ENCODE data around the gene AOPEP.

Gene AOPEP

GRCh38 chr9:94850540-94851434 lies 124.3 kb downstream of the AOPEP start:
- Mint-ChIP-seq H3K4me3 (no peak overlapping the region), H3K9me3 (no peaks in the 10 kb centered on the region), H3K27me3 (no peaks in the 10 kb centered on the region), H3K27ac (no peak overlapping the region), H3K4me1 (peaks cover 7% of the 10 kb centered on the region), H3K36me3 (peaks cover 6% of the 10 kb centered on the region)

- Mint-ChIP-seq H3K9me3 (no peaks in the 10 kb centered on the region), H3K4me1 (peaks cover 7% of the 10 kb centered on the region), H3K27ac (no peak overlapping the region), H3K4me3 (no peak overlapping the region), H3K36me3 (peaks cover 6% of the 10 kb centered on the region), H3K27me3 (no peaks in the 10 kb centered on the region)
Observed at GRCh38 chr9:94851467-94851866, 125.0 kb downstream of the AOPEP start.

- peaks cover 7% of the 10 kb centered on the region for H3K4me1 Mint-ChIP-seq
- H3K9me3 Mint-ChIP-seq, result no peaks in the 10 kb centered on the region
- H3K36me3 Mint-ChIP-seq, result peaks cover 6% of the 10 kb centered on the region
- no peak overlapping the region for H3K4me3 Mint-ChIP-seq
- H3K27ac Mint-ChIP-seq, result no peak overlapping the region
- no peaks in the 10 kb centered on the region for H3K27me3 Mint-ChIP-seq
Observed at GRCh38 chr9:94851892-94852291, 125.4 kb downstream of the AOPEP start.

- Mint-ChIP-seq H3K9me3 (no peaks in the 10 kb centered on the region), H3K27ac (peak overlapping the region; percentile 4), H3K4me1 (peaks cover 4% of the 10 kb centered on the region), H3K27me3 (no peaks in the 10 kb centered on the region), H3K36me3 (peaks cover 6% of the 10 kb centered on the region), H3K4me3 (no peak overlapping the region)
Observed at GRCh38 chr9:94852373-94852772, 125.9 kb downstream of the AOPEP start.

GRCh38 chr9:94853887-94854286 lies 127.4 kb downstream of the AOPEP start:
- peaks cover 5% of the 10 kb centered on the region for H3K9me3 Mint-ChIP-seq
- no peak overlapping the region for H3K4me3 Mint-ChIP-seq
- peaks cover 3% of the 10 kb centered on the region for H3K4me1 Mint-ChIP-seq
- H3K27me3 Mint-ChIP-seq, result no peaks in the 10 kb centered on the region
- H3K36me3 Mint-ChIP-seq, result peaks cover 10% of the 10 kb centered on the region
- no peak overlapping the region for H3K27ac Mint-ChIP-seq

- no peak overlapping the region for H3K4me3 Mint-ChIP-seq
- no peak overlapping the region for H3K27ac Mint-ChIP-seq
- H3K4me1 Mint-ChIP-seq, result peaks cover 22% of the 10 kb centered on the region
- no peaks in the 10 kb centered on the region for H3K27me3 Mint-ChIP-seq
- H3K36me3 Mint-ChIP-seq, result peaks cover 5% of the 10 kb centered on the region
- H3K9me3 Mint-ChIP-seq, result peaks cover 5% of the 10 kb centered on the region
Observed at GRCh38 chr9:94855903-94856302, 129.4 kb downstream of the AOPEP start.

GRCh38 chr9:94857791-94858190 lies 131.3 kb downstream of the AOPEP start:
- peaks cover 38% of the 10 kb centered on the region for H3K4me1 Mint-ChIP-seq
- H3K27me3 Mint-ChIP-seq, result no peaks in the 10 kb centered on the region
- H3K36me3 Mint-ChIP-seq, result peaks cover 5% of the 10 kb centered on the region
- no peak overlapping the region for H3K4me3 Mint-ChIP-seq
- peaks cover 5% of the 10 kb centered on the region for H3K9me3 Mint-ChIP-seq
- H3K27ac Mint-ChIP-seq, result no peak overlapping the region

- Mint-ChIP-seq H3K9me3 (peaks cover 5% of the 10 kb centered on the region), H3K4me3 (no peak overlapping the region), H3K27ac (peak overlapping the region; percentile 4), H3K36me3 (peaks cover 5% of the 10 kb centered on the region), H3K4me1 (peaks cover 47% of the 10 kb centered on the region), H3K27me3 (no peaks in the 10 kb centered on the region)
Observed at GRCh38 chr9:94859226-94859625, 132.7 kb downstream of the AOPEP start.

- Mint-ChIP-seq H3K36me3 (peaks cover 5% of the 10 kb centered on the region), H3K4me1 (peaks cover 49% of the 10 kb centered on the region), H3K9me3 (peaks cover 5% of the 10 kb centered on the region), H3K27me3 (no peaks in the 10 kb centered on the region), H3K4me3 (peak overlapping the region; percentile 75), H3K27ac (peak overlapping the region; percentile 71)
Observed at GRCh38 chr9:94859891-94860290, 133.4 kb downstream of the AOPEP start.

GRCh38 chr9:94860678-94861588 lies 134.4 kb downstream of the AOPEP start:
- Mint-ChIP-seq H3K4me3 (peak overlapping the region; percentile 75), H3K27me3 (no peaks in the 10 kb centered on the region), H3K4me1 (peaks cover 49% of the 10 kb centered on the region), H3K27ac (peak overlapping the region; percentile 44), H3K36me3 (peaks cover 5% of the 10 kb centered on the region), H3K9me3 (peaks cover 5% of the 10 kb centered on the region)

- Mint-ChIP-seq H3K27me3 (no peaks in the 10 kb centered on the region), H3K4me3 (peak overlapping the region; percentile 75), H3K27ac (peak overlapping the region; percentile 44), H3K36me3 (peaks cover 5% of the 10 kb centered on the region), H3K4me1 (peaks cover 49% of the 10 kb centered on the region), H3K9me3 (peaks cover 5% of the 10 kb centered on the region)
Observed at GRCh38 chr9:94861589-94862272, 135.2 kb downstream of the AOPEP start.

- H3K4me3 Mint-ChIP-seq, result no peak overlapping the region
- no peak overlapping the region for H3K27ac Mint-ChIP-seq
- H3K27me3 Mint-ChIP-seq, result no peaks in the 10 kb centered on the region
- no peaks in the 10 kb centered on the region for H3K36me3 Mint-ChIP-seq
- no peaks in the 10 kb centered on the region for H3K9me3 Mint-ChIP-seq
- peaks cover 51% of the 10 kb centered on the region for H3K4me1 Mint-ChIP-seq
Observed at GRCh38 chr9:94864196-94864595, 137.7 kb downstream of the AOPEP start.

- Mint-ChIP-seq H3K4me3 (no peak overlapping the region), H3K27me3 (no peaks in the 10 kb centered on the region), H3K4me1 (peaks cover 51% of the 10 kb centered on the region), H3K36me3 (no peaks in the 10 kb centered on the region), H3K9me3 (no peaks in the 10 kb centered on the region), H3K27ac (no peak overlapping the region)
Observed at GRCh38 chr9:94864862-94865509, 138.5 kb downstream of the AOPEP start.

- Mint-ChIP-seq H3K36me3 (no peaks in the 10 kb centered on the region), H3K4me3 (no peak overlapping the region), H3K27me3 (no peaks in the 10 kb centered on the region), H3K9me3 (no peaks in the 10 kb centered on the region), H3K27ac (no peak overlapping the region), H3K4me1 (peaks cover 51% of the 10 kb centered on the region)
Observed at GRCh38 chr9:94865582-94866452, 139.3 kb downstream of the AOPEP start.
